ENCODE data around the gene DCHS1.

GRCh38 chr11:6574816-6575715 is 80.5 kb downstream of the DCHS1 start:
- TF ChIP-seq MYC (IDR thresholded peaks at IDR 0.05; ENCODE audit: borderline replicate concordance, low read length), result no peak
- TF ChIP-seq POLR2A (IDR thresholded peaks at IDR 0.05; ENCODE audit: low read length), result no peak
- TF ChIP-seq REST (IDR thresholded peaks at IDR 0.05), result no peak
- TF ChIP-seq CHD4 (IDR thresholded peaks at IDR 0.05; ENCODE audit: borderline replicate concordance), result no peak
- TF ChIP-seq CTCF (IDR thresholded peaks at IDR 0.05), result no peak
- TF ChIP-seq EHMT2 (IDR thresholded peaks at IDR 0.05; ENCODE audit: low read depth), result no peak
- no peak for TF ChIP-seq NFE2L2 (conservative IDR thresholded peaks at IDR 0.05; ENCODE audit: low read length)
- no peak for TF ChIP-seq EP300 (IDR thresholded peaks at IDR 0.05)
- TF ChIP-seq RAD21 (conservative IDR thresholded peaks at IDR 0.05 in 1 of 2, IDR thresholded peaks at IDR 0.05 in 1 of 2), result no peak
- TF ChIP-seq MAFK (IDR thresholded peaks at IDR 0.05; ENCODE audit: partially characterized antibody), result no peak
- TF ChIP-seq CEBPB (IDR thresholded peaks at IDR 0.05), result no peak
- no peak for TF ChIP-seq MAX (IDR thresholded peaks at IDR 0.05)
- TF ChIP-seq RFX5 (IDR thresholded peaks at IDR 0.05), result no peak

Data from A549 (cell line).